IMR-90 (cell line): ENCODE data around the gene SNX3. TPM values are rescaled to one million over a fixed set of nuclear protein-coding genes. Genes with fewer than 3 reads are reported as not detected.

Source experiments
- ATAC-seq: fragments of 200-7000 bp; cut with Tn5 transposase; 2 replicates; pipeline ENCODE4 v1.9.1; 2020; ENCODE audit warnings: low read depth, mild to moderate bottlenecking, moderate library complexity
- BruUV-seq: library from RNA; stranded (reverse); fragments of 400-500 nt; replicated peaks from 2 replicates; lab custom pipeline; 2021; lab: Mats Ljungman, UMichigan
- CTCF ChIA-PET: fragments of 300-600 bp; formaldehyde crosslinking; extraction: SDS; loops from one replicate; lab custom pipeline; 2021; ENCODE audit warnings: antibody characterized with exemption; lab: Yijun Ruan, JAX
- POLR2A ChIA-PET: fragments of 300-600 bp; sonication (Branson Sonifier 250); formaldehyde crosslinking; loops from one replicate; lab custom pipeline; 2022; ENCODE audit warnings: antibody characterized with exemption; ENCODE audit not compliant: unreplicated experiment; lab: Charles Lee
- DNase-seq: peaks from one replicate; pipeline ENCODE4 v3.0.0; 2013
- H2AFZ ChIP-seq: replicated peaks from 2 replicates; pipeline ENCODE3; 2013; ENCODE audit warnings: low read length, mild to moderate bottlenecking; ENCODE audit not compliant: poor library complexity
- H2AK5ac ChIP-seq: 2 replicates; pipeline ENCODE4 v1.6.1; 2013; ENCODE audit warnings: low read depth, low read length, inconsistent platforms
- H2AK9ac ChIP-seq: replicated peaks from 2 replicates; pipeline ENCODE3; 2013; ENCODE audit warnings: mild to moderate bottlenecking, low read depth, low read length, moderate library complexity; ENCODE audit not compliant: poor library complexity
- H2BK120ac ChIP-seq: 2 replicates; pipeline ENCODE4 v1.6.1; 2013; ENCODE audit warnings: low read depth, low read length, inconsistent platforms
- H2BK15ac ChIP-seq: 3 replicates; pipeline ENCODE4 v1.6.1; 2013; ENCODE audit warnings: low read depth, low read length, inconsistent platforms
- H2BK20ac ChIP-seq: 2 replicates; pipeline ENCODE4 v1.6.1; 2013; ENCODE audit warnings: low read depth, mild to moderate bottlenecking, inconsistent platforms, low read length, moderate library complexity
- H2BK5ac ChIP-seq: 2 replicates; pipeline ENCODE4 v1.6.1; 2013; ENCODE audit warnings: mild to moderate bottlenecking, low read depth, low read length, inconsistent platforms; ENCODE audit not compliant: poor library complexity, severe bottlenecking
- H3K14ac ChIP-seq: replicated peaks from 2 replicates; pipeline ENCODE4 v1.6.1; 2013; ENCODE audit warnings: low read depth, low read length, inconsistent platforms
- H3K18ac ChIP-seq: 2 replicates; pipeline ENCODE4 v1.6.1; 2013; ENCODE audit warnings: low read depth, low read length, control low read depth
- H3K23ac ChIP-seq: 2 replicates; pipeline ENCODE4 v1.6.1; 2013; ENCODE audit warnings: low read depth, low read length, inconsistent platforms
- H3K27ac ChIP-seq: 2 replicates; pipeline ENCODE4 v1.5.1; 2013; ENCODE audit warnings: mild to moderate bottlenecking, control low read depth, low read length; ENCODE audit not compliant: insufficient read depth
- H3K27me3 ChIP-seq: 2 replicates; pipeline ENCODE4 v1.6.1; 2013; ENCODE audit warnings: low read length; ENCODE audit not compliant: control insufficient read depth, insufficient read depth
- H3K36me3 ChIP-seq: 2 replicates; pipeline ENCODE4 v1.6.1; 2013; ENCODE audit warnings: low read length, mixed read lengths; ENCODE audit not compliant: control insufficient read depth, insufficient read depth
- H3K4ac ChIP-seq: 2 replicates; pipeline ENCODE4 v1.6.1; 2013; ENCODE audit warnings: low read depth, low read length, inconsistent platforms
- H3K4me1 ChIP-seq: 2 replicates; pipeline ENCODE4 v1.6.1; 2013; ENCODE audit warnings: low read length, mixed read lengths; ENCODE audit not compliant: control insufficient read depth, insufficient read depth
- H3K4me2 ChIP-seq: 2 replicates; pipeline ENCODE4 v1.6.1; 2013; ENCODE audit warnings: low read depth, mild to moderate bottlenecking, control low read depth, low read length, moderate library complexity
- H3K4me3 ChIP-seq: 2 replicates; pipeline ENCODE4 v1.5.1; 2013; ENCODE audit warnings: low read depth, mild to moderate bottlenecking, control low read depth, low read length, moderate library complexity; ENCODE audit not compliant: insufficient read depth
- H3K56ac ChIP-seq: 2 replicates; pipeline ENCODE4 v1.6.1; 2013; ENCODE audit warnings: low read length, inconsistent platforms; ENCODE audit not compliant: insufficient read depth; ENCODE audit errors: extremely low read depth
- H3K79me1 ChIP-seq, 2 experiments: 2 replicates each; pipeline ENCODE4 v1.6.1; 2013; ENCODE audit warnings: low read length in 2 of 2, inconsistent platforms in 1 of 2, low read depth in 1 of 2
- H3K9ac ChIP-seq: 2 replicates; pipeline ENCODE4 v1.6.1; 2013; ENCODE audit warnings: low read depth, low read length, control low read depth
- H3K9me1 ChIP-seq: 2 replicates; pipeline ENCODE4 v1.6.1; 2013; ENCODE audit warnings: low read length, inconsistent platforms; ENCODE audit not compliant: insufficient read depth
- H3K9me3 ChIP-seq: 2 replicates; pipeline ENCODE4 v1.6.1; 2013; ENCODE audit warnings: low read length; ENCODE audit not compliant: control insufficient read depth, insufficient read depth
- H4K20me1 ChIP-seq: 2 replicates; pipeline ENCODE4 v1.6.1; 2013; ENCODE audit warnings: low read length, inconsistent platforms; ENCODE audit not compliant: insufficient read depth
- H4K5ac ChIP-seq: 2 replicates; pipeline ENCODE4 v1.6.1; 2013; ENCODE audit warnings: mild to moderate bottlenecking, low read depth, low read length, control low read depth
- H4K8ac ChIP-seq, 2 experiments: 2 replicates each; pipeline ENCODE4 v1.6.1; 2013; ENCODE audit warnings: low read depth in 2 of 2, low read length in 2 of 2, control low read depth in 1 of 2, inconsistent platforms in 1 of 2
- H4K91ac ChIP-seq: 2 replicates; pipeline ENCODE4 v1.6.1; 2013; ENCODE audit warnings: low read depth, low read length, inconsistent platforms; ENCODE audit not compliant: insufficient read depth
- ELK1 ChIP-seq: fragments of 150-350 bp; IDR thresholded peaks from 2 replicates; pipeline ENCODE4 v1.6.1; 2016; ENCODE audit warnings: low read depth, mild to moderate bottlenecking, low read length, moderate library complexity, borderline replicate concordance
- WGBS, 2 experiments: methylation state at CpG; one replicate each; pipeline versions ENCODE4 v1.1.5 to v1.1.7; 2013; ENCODE audit warnings: missing lambda C conversion rate in 2 of 2; ENCODE audit not compliant: insufficient read length in 1 of 2; ENCODE audit errors: extremely low coverage in 2 of 2; 5-methylcytosine and 5-hydroxymethylcytosine counted together
- dilution Hi-C: fragments of 300-500 bp; cut with HindIII; formaldehyde crosslinking; loops from one replicate; pipeline ENCODE4 v1.14.3; 2018; ENCODE audit warnings: low sequenced_read_pairs; ENCODE audit not compliant: unreplicated experiment
- in situ Hi-C: fragments of 300-500 bp; cut with MboI; formaldehyde crosslinking; loops from 3 replicates; pipeline ENCODE4 v1.14.3; 2019; ENCODE audit warnings: low sequenced_read_pairs, inconsistent platforms, mixed read lengths
- intact Hi-C: fragments of 100-400 bp; cut with micrococcal nuclease; formaldehyde crosslinking; loops from 2 replicates; pipeline ENCODE4 v1.10.0; 2022
- polyA plus RNA-seq, 3 experiments: library from polyadenylated mRNA; depleted of rRNA; stranded (reverse); fragments of >200 nt; gene quantifications; 2 replicates each; pipeline ENCODE4 v1.2.3, GENCODE V29; 2012; ENCODE audit warnings: low replicate concordance in 1 of 3
- total RNA-seq: library from RNA; depleted of rRNA; stranded (reverse); fragments of >200 nt; gene quantifications from 2 replicates; pipeline ENCODE4 v1.2.3, GENCODE V29; 2012
- TF ChIP-seq, protein P1 (sequence below): conservative IDR thresholded peaks from 2 replicates; pipeline ENCODE4 v1.5.1; 2012; ENCODE audit warnings: mild to moderate bottlenecking, low read depth, low read length, improper control_type of control experiment

Gene SNX3
- total and polyA plus RNA-seq, 2 of the 4 experiments (the other 2 are of a cell fraction): 105 to 159 TPM

- TF ChIP-seq, protein P1, sequence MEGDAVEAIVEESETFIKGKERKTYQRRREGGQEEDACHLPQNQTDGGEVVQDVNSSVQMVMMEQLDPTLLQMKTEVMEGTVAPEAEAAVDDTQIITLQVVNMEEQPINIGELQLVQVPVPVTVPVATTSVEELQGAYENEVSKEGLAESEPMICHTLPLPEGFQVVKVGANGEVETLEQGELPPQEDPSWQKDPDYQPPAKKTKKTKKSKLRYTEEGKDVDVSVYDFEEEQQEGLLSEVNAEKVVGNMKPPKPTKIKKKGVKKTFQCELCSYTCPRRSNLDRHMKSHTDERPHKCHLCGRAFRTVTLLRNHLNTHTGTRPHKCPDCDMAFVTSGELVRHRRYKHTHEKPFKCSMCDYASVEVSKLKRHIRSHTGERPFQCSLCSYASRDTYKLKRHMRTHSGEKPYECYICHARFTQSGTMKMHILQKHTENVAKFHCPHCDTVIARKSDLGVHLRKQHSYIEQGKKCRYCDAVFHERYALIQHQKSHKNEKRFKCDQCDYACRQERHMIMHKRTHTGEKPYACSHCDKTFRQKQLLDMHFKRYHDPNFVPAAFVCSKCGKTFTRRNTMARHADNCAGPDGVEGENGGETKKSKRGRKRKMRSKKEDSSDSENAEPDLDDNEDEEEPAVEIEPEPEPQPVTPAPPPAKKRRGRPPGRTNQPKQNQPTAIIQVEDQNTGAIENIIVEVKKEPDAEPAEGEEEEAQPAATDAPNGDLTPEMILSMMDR: no peak
- TF ChIP-seq ELK1: no peak
- intact Hi-C loops (no loop called here), in situ Hi-C loops (no loop called here), dilution Hi-C loops (no loop called here)
- ATAC-seq (no peak), DNase-seq (no peak)
- Histone ChIP-seq H4K20me1 (no peaks in the 10 kb centered on the region), H3K4me2 (no peak overlapping the region), H2BK120ac (no peak overlapping the region), H3K9ac (no peak overlapping the region), H3K79me1 (no peaks in the 10 kb centered on the region; a peak in 1 of 4 replicates), H2AK5ac (no peak overlapping the region), H3K4ac (no peak overlapping the region), H2BK15ac (no peak overlapping the region), H3K9me1 (no peaks in the 10 kb centered on the region), H2AK9ac (no peak overlapping the region), H3K36me3 (no peaks in the 10 kb centered on the region), H2AFZ (no peak overlapping the region), H2BK5ac (no peak overlapping the region), H4K5ac (no peak overlapping the region), H3K27ac (no peak overlapping the region), H3K18ac (no peak overlapping the region), H3K56ac (no peak overlapping the region), H3K9me3 (no peaks in the 10 kb centered on the region), H3K4me3 (no peak overlapping the region), H3K27me3 (no peaks in the 10 kb centered on the region), H3K23ac (no peak overlapping the region), H4K91ac (no peak overlapping the region), H3K14ac (no peak overlapping the region), H2BK20ac (no peak overlapping the region), H4K8ac (no peak overlapping the region), H3K4me1 (no peaks in the 10 kb centered on the region)
- POLR2A ChIA-PET: no interaction called here
- WGBS, 2 experiments: no CpG with 5 or more reads among the region's 5 CpGs
- no TSS peak for BruUV-seq
- CTCF ChIA-PET: interaction anchor here (1.1 kb wide), 1 partner anchor 21 kb away, joined by 3 read pairs; no protein-coding TSS in a partner anchor
Measured at GRCh38 chr6:108302386-108302785, 41.5 kb upstream of the SNX3 start.
